SK-MEL-5 (cell line): ENCODE data around the gene GABBR2. TPM values are rescaled to one million over a fixed set of nuclear protein-coding genes. Genes with fewer than 3 reads are reported as not detected.

Source experiments
- DNase-seq: peaks from one replicate; pipeline ENCODE4 v3.0.0-alpha.2; 2016; ENCODE audit warnings: low read depth, low spot score
- in situ Hi-C: cut with HindIII; loops from 2 replicates; pipeline ENCODE4 v1.10.0; 2016; ENCODE audit warnings: low sequenced_read_pairs, high pct_unique_total_duplicates, low pct_unique_long_range_greater_than_20kb
- total RNA-seq: library from RNA; depleted of rRNA; stranded (reverse); fragments of >200 nt; shearing (Covaris generic); gene quantifications from 2 replicates; pipeline ENCODE4 v1.2.3, GENCODE V29; 2014

Gene GABBR2
- total RNA-seq, 1 experiment from 2014 or later: 0.50 TPM

- in situ Hi-C loops: no loop called here
- no peak for DNase-seq
Measured at GRCh38 chr9:98569491-98569890, 139.2 kb downstream of the GABBR2 start.

GRCh38 chr9:98568909-98569469, 139.7 kb downstream of the GABBR2 start:
- no peak for DNase-seq
- in situ Hi-C loops: no loop called here

DNA sequence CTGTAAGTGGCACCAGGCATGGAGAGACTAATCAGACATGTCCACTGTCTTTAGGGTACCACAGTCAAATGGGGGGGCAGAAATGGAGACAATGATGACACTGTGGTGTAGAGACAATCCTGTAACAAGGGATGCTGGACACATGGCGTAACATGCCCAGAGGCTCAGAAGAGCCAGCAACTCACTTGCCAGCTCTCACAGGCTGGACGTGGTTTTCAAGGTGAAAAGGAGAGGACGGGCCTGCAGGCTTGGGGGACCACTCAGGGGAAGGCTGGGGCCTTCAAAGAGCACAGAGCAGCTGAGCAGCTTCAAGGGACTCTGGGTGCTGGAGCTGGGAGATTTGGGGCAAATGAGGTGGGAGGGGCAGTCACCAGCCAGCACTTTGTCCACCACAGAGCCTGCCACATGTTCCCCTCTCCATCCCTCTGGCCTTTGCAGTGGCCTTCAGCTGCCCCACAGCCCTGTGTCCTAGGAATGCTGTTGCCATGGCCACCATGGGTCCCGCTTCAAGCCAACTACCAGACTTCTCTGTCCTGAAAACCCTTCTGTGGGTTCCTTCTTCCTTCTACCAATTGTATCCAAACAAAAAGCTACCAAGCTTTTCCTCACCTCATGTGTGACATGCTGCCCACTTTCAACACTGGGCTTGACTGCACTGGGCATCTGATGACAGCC, 140.4 kb downstream of the GABBR2 start:
- DNase-seq: no peak
- in situ Hi-C loops: no loop called here

DNA sequence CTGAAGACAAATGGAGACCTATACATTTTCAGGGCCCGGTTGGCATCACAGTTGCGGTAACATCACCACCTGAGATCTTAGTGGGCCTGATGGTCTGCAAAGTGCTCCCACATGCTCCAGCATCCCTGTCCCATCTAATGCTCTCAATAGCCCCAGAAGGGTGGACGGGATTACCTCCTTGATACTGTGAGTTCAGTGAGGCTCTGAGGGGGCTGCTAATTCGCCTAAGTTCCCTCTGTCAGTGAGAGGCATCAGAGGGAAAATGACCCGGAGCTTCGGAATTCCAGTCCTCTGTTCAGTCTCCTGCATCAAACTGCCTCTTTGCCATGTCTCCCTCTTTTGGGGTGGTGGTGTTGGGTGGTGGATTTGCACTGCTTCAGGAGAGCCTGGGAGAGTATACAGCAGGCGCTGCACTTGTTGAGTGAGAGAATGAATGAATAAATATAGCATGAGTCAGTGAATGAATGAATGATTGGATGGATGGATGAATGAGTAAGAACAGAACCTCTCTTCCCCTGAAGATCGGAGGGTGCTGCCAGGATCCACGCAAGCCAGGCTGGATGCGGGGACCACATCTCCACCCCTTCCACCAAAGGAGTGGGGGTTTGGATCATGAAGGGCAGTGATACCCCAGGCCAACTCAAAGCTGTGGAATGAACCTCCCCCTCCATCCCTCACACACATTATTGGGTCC, 141.0 kb downstream of the GABBR2 start:
- in situ Hi-C loops: no loop called here
- no peak for DNase-seq

GRCh38 chr9:98565152-98566135, 143.3 kb downstream of the GABBR2 start:
- in situ Hi-C loops: no loop called here
- no peak for DNase-seq

GRCh38 chr9:98564714-98565113, 144.0 kb downstream of the GABBR2 start:
- in situ Hi-C loops: no loop called here
- DNase-seq: no peak

DNA sequence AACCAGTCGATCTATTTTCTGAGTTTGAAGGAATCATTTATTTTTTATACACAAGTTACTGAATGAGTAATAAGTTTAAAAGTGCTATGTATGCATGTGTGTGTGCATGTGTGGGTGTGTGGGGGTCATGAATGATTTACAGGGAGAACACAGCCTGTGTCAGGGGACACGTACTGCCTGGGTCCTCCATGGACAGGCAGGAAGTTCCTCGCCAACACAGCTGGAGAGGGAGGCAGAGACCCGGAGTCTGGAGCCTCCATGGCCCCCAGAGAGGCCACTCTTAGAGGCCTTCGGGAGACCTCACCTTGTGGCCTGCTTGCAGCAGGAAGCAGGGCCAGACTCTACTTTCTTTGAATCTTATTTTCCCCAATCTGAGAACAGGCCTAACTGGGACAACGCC, 144.7 kb downstream of the GABBR2 start:
- DNase-seq: no peak
- in situ Hi-C loops: no loop called here

DNA sequence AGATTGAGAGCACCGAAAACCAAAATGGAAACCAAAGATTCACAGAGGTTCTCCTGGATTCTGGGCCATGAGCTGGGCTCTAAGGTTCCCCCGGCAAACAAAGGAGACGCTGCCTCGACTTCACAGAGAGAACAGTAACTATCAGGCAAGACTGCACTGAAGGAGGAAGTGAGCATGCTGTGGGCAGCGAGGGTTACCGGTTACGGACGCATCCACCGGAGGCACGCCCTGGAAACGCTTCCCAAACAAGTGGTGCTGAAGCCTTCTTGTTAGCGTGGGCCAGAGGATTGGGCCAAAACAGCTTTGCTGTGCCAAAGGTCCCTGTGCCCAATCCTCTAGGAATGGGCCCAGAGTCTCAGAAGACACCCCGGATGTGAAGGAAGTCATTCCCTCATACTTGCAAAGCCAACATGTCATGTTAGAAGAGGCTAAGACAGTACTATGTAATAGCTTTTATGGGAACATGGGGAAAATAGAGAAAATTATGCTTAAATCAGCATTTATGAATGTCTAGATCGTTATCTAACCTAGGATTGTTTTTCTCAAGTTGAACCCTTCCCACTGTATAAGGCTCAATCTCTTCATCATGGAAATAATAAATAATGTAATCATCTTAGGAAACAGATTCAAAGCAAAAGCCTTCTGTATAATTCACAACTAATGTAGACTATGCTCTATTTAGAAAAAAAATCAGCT, 145.4 kb downstream of the GABBR2 start:
- no peak for DNase-seq
- in situ Hi-C loops: no loop called here

GRCh38 chr9:98559561-98559960, 149.2 kb downstream of the GABBR2 start:
- DNase-seq: no peak
- in situ Hi-C loops: no loop called here

- peak; percentile 74 for DNase-seq
- in situ Hi-C loops: no loop called here
Measured at GRCh38 chr9:98558575-98558974, 150.2 kb downstream of the GABBR2 start.

DNA sequence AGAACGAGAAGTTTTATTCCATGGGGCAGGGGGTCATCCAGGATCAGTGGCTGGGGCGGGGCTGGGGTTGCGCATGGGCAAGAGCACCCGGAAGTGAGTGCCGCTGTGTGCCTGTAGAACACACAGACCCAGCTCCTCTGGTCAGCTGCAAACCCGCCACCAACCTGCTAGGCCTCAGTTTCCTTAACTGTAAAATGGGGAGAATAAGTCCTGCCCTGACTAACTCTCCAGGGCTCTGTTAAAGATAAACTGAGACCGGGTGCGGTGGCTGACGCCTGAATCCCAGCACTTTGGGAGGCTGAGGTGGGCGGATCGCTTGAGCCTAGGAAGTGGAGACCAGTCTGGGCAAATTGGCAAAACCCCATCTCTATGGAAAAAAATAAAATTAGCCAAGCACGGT, 152.2 kb downstream of the GABBR2 start:
- DNase-seq: no peak
- in situ Hi-C loops: no loop called here

- DNase-seq: no peak
- in situ Hi-C loops: no loop called here
Measured at GRCh38 chr9:98555651-98556465, 152.9 kb downstream of the GABBR2 start.

GRCh38 chr9:98554752-98555151, 154.0 kb downstream of the GABBR2 start:
- in situ Hi-C loops: no loop called here
- no peak for DNase-seq

DNA sequence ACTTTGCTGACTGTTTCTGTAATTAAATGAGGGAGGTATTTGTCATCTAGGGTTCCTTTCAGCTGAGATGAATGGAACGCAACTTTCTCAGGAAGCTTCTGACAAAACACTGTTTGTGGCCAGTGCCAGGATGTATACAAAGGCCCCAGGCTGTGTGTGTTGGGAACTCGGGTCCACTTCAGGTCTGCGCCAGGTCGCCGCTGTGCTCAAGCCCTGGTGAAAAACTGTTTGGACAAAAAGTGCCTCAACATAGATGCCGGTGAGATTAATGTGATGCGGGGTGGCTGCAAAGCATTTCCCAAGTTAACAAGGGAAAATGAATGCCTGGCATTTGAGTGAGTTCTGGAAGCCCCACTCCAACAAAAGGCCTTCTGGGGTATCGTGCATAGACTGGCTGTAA, 156.4 kb downstream of the GABBR2 start:
- in situ Hi-C loops: no loop called here
- DNase-seq: peak; percentile 59

GRCh38 chr9:98551511-98552286, 157.0 kb downstream of the GABBR2 start:
- DNase-seq: no peak
- in situ Hi-C loops: no loop called here

DNA sequence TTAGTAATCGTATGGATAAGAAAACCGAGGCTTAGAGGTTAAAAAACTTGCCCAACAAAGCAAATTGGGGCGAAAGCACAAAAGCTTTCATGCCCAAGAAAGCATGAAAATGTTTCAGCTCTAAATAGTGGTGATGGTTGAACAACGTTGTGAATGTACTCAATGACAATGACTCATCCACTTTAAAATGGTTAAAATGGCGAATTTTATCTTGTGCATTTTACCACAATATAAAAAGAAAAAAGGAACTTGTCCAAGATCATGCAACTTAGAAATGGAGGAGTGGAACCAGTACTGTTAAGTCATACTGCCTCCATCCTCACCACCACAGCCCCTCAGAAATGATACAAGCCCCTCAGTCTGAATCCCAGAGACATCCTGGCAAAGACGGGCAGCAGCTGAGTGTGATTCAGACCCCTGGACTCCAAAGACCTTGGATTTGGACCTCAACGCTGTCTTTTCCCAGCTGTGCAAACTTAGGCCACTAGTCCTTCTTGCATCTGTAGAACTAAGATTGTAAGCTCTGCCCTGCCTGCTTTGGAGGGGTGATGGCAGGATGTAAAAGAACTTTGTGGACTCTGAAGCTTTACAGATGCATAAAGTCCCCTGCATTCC, 158.4 kb downstream of the GABBR2 start:
- in situ Hi-C loops: no loop called here
- DNase-seq: no peak
